NCI-H748 (cell line): Measurements from ENCODE around the gene ABCA4.
A peak's percentile ranks its signal among the peaks of the same experiment; 100 is the strongest.

Source experiments
- DNase-seq: peaks from one replicate; lab custom pipeline; 2025; ENCODE audit not compliant: unreplicated experiment; lab: John Stamatoyannopoulos, UW

The ABCA4 gene

DNA sequence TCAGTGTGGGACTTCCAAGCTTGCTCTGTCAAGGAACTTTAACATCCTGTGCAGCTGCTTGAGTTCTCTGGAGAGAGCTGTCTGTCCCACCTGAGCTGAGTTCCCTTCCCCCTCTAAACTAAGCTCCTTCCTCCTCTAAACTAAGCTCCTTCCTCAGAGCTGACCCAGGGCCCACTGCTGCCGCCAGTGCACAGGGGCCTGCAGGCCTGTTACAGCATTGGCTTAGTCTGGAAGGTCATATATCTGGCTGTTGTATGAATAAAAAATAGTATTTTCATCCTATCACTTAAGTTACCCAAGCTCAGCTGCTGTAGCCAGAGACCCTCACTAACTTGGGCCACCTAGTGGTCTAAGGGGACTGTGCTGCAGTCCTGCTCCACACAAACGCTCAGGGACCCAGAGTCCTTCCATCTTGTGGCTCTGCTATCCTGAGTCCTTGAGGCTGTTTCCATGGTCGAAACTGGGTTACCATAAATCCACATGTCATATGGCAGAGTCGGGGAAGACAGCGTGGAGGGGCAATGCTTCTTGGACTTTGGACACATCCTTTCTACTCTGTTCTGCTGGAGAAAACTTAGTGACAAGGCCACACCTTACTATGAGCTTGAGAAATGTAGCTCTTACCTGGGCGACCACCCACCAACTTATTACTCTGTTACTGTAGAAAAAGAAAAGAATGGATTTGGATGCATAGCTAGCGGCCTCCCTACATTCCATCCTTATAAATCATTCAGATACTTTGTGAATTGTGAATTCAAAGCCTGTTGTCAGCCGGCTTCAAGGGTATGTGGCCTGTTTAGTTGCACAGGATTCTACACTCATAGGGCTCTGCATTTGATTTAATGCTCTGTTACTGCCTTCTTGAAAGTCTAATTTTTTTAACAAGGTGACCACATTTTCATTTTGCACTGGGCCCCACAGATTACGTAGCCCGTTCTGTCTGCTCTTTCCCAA is 140.4 kb downstream of the ABCA4 start:
- peak; percentile 3 for DNase-seq

DNA sequence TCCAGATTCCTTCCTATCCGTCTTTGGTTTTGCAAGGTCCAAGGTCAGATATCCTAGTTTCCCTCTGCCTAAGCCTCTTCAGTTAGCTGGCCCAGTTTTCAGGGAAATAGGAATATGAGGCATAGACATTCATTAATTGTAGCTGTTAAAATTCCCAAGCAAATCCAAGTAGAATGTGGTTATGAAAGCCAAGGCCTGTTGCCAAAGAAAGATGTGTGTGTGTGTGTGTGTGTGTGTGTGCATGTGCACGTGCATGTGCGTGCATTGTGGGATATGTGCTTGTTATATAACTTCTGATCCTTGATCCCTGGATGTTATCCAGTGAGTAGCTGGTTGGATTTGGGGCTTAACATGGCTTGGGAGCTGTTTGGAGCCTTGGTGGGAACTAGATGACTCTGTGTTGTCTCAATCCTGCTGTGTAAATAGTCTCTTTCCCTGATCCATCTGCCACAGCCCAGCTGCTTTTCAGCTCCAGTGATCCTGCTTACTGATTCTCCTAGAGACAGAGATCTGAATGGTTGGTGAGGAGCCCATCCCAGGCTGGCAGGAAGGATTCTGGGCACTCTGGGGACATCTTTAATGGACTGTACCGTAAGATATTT is 141.1 kb downstream of the ABCA4 start:
- peak; percentile 40 for DNase-seq

DNA sequence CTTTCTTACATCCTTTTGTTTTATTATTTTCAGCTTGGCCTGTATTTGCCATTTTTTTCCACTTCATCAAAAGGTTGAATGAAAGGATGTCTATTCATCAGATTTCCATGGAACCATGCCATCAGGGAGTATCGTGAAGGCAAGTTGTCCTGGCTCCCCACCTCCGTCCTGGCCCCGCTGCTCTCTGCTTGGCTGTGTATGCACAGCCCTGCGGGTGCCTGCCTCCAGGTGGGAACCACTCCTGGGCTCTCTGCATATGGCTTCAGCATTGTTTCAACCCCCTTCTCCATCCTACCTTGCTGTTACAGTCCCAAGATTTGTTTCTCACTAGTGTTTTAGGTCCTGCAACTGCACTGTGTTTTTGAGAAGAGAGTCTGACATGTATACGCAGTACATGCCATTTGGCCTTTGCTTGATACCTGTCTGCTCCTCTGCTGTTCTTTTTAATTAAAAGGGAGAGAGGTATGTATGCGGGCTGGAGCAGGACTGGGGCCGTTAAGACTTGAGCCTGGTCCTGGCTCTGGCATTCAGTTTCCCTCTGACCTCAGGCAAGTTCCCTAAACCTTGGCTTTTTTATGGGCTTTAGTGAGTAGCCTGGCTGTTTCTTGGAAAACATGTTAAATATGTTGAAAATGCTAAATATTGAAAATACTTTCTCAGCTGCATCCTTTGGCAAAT is 141.8 kb downstream of the ABCA4 start:
- DNase-seq, result no peak

DNA sequence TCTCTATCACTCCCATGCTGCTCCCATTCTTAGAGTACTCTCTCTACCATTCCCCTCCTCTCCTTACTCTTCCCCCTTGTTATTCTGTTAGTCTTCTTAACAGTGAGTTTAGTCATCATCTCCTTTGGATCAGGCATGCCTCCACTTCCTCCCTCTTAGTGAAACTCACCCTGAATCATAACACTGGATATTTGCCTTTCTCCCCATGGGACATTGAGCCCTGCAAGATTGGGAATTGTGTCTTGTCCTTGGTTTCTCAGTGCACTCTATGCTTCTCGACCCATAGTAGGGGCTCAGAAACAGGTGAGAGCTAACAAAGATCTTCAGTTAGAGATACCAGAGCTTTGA is 143.4 kb downstream of the ABCA4 start:
- DNase-seq, result no peak

DNA sequence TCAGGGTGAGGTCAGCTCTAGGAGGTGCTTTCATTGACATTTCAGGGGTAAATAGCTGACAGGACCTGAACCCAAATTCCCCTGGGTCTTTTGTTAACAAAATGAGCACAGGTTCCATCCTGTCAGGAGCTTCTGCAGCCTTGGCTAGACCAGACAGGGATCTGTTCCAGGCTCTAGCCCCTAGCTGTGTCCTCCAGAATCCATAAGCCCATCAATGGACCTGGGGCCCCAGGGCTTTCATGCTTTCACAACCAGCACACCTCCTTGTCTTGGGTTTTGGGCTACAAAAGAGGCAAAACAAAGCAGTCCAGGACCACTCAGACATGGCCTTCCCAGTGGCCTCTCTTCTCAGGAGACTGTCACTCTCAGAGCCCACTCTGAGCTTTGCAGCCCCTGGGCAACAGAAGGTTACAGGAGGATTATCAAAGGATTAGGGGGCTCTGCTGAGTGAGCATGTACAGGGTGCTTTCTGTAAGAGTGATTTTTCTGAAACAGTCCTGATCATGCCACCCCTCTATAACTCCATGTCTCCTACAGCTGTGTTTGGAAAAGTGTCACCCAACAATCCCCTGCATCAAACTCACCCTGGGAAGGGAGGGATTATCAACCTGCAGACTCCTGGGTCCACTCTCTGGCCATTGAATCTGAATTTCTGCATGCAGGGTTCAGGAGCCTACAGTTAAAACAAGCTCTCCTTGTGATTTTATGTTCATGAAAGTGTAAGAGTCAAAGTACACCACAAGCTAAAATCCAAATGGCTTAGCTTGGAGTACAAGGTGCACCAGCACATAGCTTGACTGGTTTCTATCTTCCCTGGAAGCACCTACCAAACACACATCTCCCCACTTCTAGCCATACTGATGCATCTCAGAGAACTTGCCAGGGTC is 144.0 kb downstream of the ABCA4 start:
- DNase-seq, result no peak

GRCh38 chr1:93976291-93976690 is 144.7 kb downstream of the ABCA4 start:
- DNase-seq, result no peak

GRCh38 chr1:93972341-93972740 is 148.6 kb downstream of the ABCA4 start:
- DNase-seq, result no peak

DNA sequence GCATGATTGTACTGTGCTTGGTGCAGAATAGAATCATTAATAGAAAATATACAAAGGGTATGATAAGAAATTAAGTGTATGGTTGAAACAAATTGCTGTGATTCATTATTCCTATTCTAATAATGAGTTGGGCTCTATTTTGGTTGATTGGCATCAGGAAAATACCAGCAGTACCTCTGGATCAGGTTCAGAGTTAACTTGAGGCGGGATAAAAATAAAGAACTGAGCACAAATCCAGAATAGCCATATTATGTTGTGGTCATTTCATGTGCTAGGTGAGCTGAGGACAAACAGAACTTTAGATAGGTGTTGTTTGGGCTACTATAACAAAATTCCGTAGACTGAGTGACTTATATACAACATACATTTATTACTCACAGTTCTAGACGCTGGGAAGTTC is 151.1 kb downstream of the ABCA4 start:
- no peak for DNase-seq

GRCh38 chr1:93969371-93969770 is 151.6 kb downstream of the ABCA4 start:
- no peak for DNase-seq

DNA sequence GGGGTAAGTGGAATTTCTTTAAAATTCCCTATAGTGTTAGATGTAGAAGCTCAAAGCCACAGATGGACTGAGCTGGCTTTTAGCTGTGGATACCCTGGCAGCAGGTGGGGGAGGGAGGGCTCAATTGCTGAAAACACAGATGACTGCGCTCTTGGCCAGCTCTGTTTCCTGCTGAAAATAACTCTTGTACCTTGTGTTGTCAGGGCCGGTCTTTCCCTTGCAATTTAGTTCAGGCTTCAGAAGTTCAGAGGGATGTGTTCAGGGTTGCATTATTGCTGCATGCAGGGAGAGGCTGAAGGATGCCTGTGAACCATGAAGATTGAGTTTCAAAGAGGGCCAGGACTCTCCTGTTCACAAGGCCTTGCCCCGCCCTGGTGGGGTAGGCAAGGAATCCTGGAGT is 153.6 kb downstream of the ABCA4 start:
- DNase-seq, result no peak

DNA sequence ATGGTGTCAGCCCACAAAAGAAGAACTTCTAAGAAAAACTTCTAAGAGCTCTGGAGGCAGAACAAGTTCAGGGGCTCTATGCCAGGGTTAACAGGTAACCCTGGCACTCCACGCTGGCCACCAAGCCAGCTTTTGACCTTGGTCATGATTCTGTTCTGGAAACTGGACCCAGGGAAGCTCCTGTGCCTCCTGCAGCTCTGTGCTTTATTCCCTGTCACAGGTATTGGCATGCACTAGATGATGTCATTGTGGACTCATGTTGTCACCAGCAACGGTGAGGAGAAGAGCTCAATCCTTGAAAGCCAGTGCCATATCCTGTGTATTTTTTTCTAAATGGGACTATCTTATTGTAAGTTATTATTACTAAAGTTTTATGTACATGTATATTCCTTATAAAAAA is 155.1 kb downstream of the ABCA4 start:
- no peak for DNase-seq

DNA sequence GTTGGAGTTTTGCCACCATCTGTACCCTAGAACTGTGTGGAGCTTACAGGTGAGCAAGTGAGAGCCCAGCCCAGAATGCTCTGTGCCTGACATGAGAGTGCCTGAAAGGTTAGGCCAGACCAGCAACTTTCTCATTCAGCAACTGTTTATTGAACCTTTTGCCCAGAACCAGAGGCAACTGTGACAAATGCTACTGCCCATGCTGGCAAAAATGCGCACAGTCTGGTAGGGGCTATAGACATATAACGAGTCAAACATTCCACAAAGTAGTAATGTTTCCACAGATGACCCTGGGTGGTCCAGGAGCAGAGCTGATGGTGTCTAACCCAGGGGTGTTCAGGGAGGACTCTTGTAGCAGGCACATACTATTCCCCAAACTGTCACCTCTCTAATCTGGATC is 155.7 kb downstream of the ABCA4 start:
- DNase-seq, result no peak

DNA sequence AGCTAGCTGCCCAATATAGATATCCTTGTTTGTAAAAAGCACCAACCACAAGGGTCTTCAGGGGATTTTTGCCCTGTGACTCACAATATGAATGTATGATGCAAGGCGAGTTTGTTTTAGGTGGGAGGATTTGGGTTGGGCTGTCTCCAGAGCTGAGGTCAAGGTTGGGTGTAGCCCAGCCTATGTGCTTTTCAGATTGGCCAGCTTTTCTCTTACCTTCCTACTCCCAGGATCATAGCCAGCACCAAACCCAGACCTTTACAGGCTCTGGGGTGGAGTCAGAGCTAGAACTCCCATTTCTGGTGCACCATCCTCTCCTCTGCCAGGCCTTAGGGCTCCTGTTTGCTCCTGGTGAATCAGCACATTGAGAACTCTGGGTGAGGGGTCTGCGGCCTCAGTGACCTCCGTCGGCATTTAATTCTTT is 156.2 kb downstream of the ABCA4 start:
- DNase-seq, result no peak

GRCh38 chr1:93964096-93964776 is 156.7 kb downstream of the ABCA4 start:
- DNase-seq, result no peak

DNA sequence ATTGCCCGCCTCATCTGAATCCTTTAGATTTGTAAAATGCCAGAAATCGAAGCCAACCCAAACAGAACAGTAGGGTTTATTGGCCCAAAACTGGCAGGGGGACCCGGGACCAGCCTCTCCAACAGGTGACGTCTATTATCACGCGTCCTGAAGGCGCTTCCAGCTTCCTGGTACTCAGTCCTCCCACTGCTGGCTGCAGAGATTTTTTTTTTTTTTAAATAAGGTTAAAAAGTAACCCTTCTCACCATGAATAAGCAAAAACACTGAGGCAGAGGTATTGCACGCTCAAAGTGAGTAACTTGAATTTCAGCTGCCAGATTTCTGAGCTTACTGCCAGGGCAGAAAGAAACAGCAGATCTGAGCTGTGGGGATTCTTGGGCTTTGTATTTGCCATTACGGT is 157.4 kb downstream of the ABCA4 start:
- no peak for DNase-seq

GRCh38 chr1:93961906-93962305 is 159.0 kb downstream of the ABCA4 start:
- DNase-seq, result no peak

DNA sequence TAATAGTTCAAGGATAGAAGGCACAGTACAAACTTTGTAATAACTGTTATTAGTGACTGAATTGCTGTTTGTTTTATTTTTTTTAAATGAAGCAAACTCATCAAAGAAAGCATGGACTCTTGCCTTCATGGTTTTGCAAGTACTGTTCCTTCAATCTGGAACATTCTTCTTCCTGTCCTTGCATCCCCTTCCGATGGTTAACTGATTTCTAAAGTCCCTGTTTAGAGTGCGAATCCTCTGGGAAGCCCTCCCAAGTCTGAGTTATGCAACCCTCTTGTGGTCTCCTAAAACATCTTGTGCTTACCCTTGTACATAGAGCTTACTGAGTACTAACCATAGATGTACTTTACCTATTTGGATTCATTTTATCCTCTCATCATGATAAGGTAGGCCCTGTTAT is 159.5 kb downstream of the ABCA4 start:
- no peak for DNase-seq

- no peak for DNase-seq
Observed at GRCh38 chr1:93960641-93961147, 160.3 kb downstream of the ABCA4 start.

- no peak for DNase-seq
Observed at GRCh38 chr1:93959413-93959812, 161.5 kb downstream of the ABCA4 start.

GRCh38 chr1:93958726-93959100 is 162.2 kb downstream of the ABCA4 start:
- no peak for DNase-seq
